AG04449 (cell line): Measurements from ENCODE around the gene ALK.

Experiments used
- CTCF ChIA-PET: fragments of 350-600 bp; formaldehyde crosslinking; extraction: SDS; loops from one replicate; lab custom pipeline; 2021; ENCODE audit warnings: antibody characterized with exemption; lab: Yijun Ruan, JAX
- POLR2A ChIA-PET: fragments of 400-600, 350-600 bp; formaldehyde crosslinking; extraction: SDS; loops from one replicate; lab custom pipeline; 2020; ENCODE audit warnings: antibody characterized with exemption, inconsistent platforms; lab: Yijun Ruan, JAX
- DNase-seq: peaks from one replicate; pipeline ENCODE4 v3.0.0-alpha.2; 2010; ENCODE audit warnings: low read depth, low spot score
- H3K4me3 ChIP-seq: 2 replicates; pipeline ENCODE4 v1.5.1; 2011; ENCODE audit warnings: low read depth, mild to moderate bottlenecking, control low read depth, low read length
- CTCF ChIP-seq: IDR thresholded peaks from one replicate; pipeline ENCODE4 v1.5.1; 2011; ENCODE audit warnings: mild to moderate bottlenecking, moderate library complexity, low read length, control low read depth, inconsistent platforms; ENCODE audit not compliant: insufficient read depth; ENCODE audit errors: missing control alignments

Gene ALK

GRCh38 chr2:29570539-29570938, 350.8 kb downstream of the ALK start:
- TF ChIP-seq CTCF, result no peak
- CTCF ChIA-PET, result interaction anchor here (1.2 kb wide), 1 partner anchor 262 kb away, joined by 4 read pairs; no protein-coding TSS in a partner anchor
- DNase-seq, result no peak
- no peak overlapping the region for H3K4me3 ChIP-seq
- POLR2A ChIA-PET, result no interaction called here

- TF ChIP-seq CTCF, result no peak
- no peak overlapping the region for H3K4me3 ChIP-seq
- ChIA-PET CTCF (no interaction called here), POLR2A (no interaction called here)
- DNase-seq, result no peak
Observed at GRCh38 chr2:29567906-29568520, 353.4 kb downstream of the ALK start.

- ChIA-PET CTCF (no interaction called here), POLR2A (no interaction called here)
- DNase-seq, result no peak
- no peak overlapping the region for H3K4me3 ChIP-seq
- TF ChIP-seq CTCF, result no peak
Observed at GRCh38 chr2:29563697-29564096, 357.7 kb downstream of the ALK start.

- DNase-seq, result no peak
- no peak for TF ChIP-seq CTCF
- POLR2A ChIA-PET, result no interaction called here
- CTCF ChIA-PET, result no interaction called here
- H3K4me3 ChIP-seq, result no peak overlapping the region
Observed at GRCh38 chr2:29562896-29563295, 358.5 kb downstream of the ALK start.

- TF ChIP-seq CTCF, result no peak
- POLR2A ChIA-PET, result no interaction called here
- CTCF ChIA-PET, result no interaction called here
- no peak overlapping the region for H3K4me3 ChIP-seq
- DNase-seq, result no peak
Observed at GRCh38 chr2:29562319-29562718, 359.1 kb downstream of the ALK start.

- POLR2A ChIA-PET, result no interaction called here
- DNase-seq, result no peak
- no peak for TF ChIP-seq CTCF
- H3K4me3 ChIP-seq, result no peak overlapping the region
- CTCF ChIA-PET, result no interaction called here
Observed at GRCh38 chr2:29561628-29562027, 359.8 kb downstream of the ALK start.
